ENCODE results near the gene TRPM3.
A peak's percentile ranks its signal among the peaks of the same experiment; 100 is the strongest.

TRPM3 gene

DNA sequence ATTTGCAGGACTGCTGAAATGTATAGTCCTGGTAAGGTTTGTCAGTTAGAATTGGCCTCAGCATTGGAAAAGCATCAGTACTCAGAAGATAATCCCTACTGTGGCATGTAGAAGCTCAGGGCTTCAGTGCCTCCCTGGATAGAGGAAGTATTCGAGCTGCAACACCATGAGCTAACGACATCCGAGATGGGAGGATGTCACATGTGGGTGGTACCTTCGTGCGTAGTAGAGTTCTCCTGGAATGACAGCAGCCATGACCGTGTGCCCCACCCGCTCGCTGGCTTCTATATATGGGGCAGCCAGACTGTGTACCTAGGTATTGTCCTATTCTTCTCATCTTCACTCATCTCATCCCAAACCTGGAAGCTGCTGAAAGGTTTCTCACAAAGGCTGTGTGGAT is 361.2 kb downstream of the TRPM3 start (continued):
- TF ChIP-seq TSHZ2 (CRISPR knock-in tag; IDR thresholded peaks at IDR 0.05) = no peak

DNA sequence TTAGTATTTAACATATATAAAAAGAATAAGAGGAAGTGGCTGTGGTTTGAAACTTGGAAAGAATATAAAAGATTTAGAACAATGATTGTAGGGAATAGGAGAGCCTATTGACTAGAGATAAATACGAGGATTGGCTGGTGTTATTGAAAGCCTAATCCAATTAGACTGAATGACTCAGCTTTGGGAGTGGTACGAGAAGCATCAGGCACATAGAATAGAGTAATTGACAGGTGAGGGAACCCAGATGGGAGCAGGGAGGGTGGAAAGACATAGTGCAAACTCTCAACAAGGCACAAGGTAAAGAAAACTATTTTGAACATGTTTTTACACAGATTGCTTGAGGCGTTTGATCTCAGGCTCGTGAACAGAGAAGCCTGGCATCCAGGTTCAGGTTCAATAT is 368.1 kb downstream of the TRPM3 start:
- TF ChIP-seq ZC3H10 (CRISPR knock-in tag; IDR thresholded peaks at IDR 0.05) (no peak), ISL1 (CRISPR knock-in tag; IDR thresholded peaks at IDR 0.05) (peak; percentile 28; the same call in 1 of the 2 replicates)
- ATAC-seq = no peak

- ATAC-seq = no peak
- TF ChIP-seq OSR1 (CRISPR knock-in tag; IDR thresholded peaks at IDR 0.05) (no peak), ESRRG (CRISPR knock-in tag; IDR thresholded peaks at IDR 0.05) (no peak), BACH2 (CRISPR knock-in tag; IDR thresholded peaks at IDR 0.05; ENCODE audit: borderline replicate concordance) (no peak), ZNF565 (CRISPR knock-in tag; conservative IDR thresholded peaks at IDR 0.05; ENCODE audit: low read depth) (no peak), GLIS3 (CRISPR knock-in tag; IDR thresholded peaks at IDR 0.05) (no peak)
- TF ChIP-seq, protein P1, sequence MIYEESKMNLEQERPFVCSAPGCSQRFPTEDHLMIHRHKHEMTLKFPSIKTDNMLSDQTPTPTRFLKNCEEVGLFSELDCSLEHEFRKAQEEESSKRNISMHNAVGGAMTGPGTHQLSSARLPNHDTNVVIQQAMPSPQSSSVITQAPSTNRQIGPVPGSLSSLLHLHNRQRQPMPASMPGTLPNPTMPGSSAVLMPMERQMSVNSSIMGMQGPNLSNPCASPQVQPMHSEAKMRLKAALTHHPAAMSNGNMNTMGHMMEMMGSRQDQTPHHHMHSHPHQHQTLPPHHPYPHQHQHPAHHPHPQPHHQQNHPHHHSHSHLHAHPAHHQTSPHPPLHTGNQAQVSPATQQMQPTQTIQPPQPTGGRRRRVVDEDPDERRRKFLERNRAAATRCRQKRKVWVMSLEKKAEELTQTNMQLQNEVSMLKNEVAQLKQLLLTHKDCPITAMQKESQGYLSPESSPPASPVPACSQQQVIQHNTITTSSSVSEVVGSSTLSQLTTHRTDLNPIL (CRISPR knock-in tag; IDR thresholded peaks at IDR 0.05; ENCODE audit: low read depth) = no peak
Measured at GRCh38 chr9:70749066-70749465, 372.4 kb downstream of the TRPM3 start.

DNA sequence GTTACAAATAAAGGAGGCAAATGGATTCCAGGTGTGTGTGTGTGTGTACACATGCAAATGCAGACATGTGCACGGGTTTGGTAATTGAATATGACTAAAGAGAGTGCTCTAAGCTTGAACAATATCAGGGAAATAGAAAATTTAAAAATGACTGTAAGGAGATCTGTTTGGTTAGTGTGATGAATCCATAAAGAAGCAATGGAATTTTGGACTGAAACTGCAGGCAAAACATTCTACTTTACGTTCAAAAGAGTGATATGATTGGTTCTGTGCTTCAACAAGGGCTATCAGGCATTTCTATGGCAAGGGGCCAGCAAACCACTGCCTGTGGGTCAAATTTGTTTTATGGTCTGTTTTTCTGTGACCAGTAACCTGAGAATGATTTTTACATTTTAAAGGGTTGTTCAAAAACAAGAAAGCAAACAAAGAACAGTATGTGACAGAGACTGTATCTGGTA is 374.1 kb downstream of the TRPM3 start:
- TF ChIP-seq SNAI2 (CRISPR knock-in tag; IDR thresholded peaks at IDR 0.05) (no peak), RARB (CRISPR knock-in tag; IDR thresholded peaks at IDR 0.05) (no peak), ZNF565 (CRISPR knock-in tag; conservative IDR thresholded peaks at IDR 0.05; ENCODE audit: low read depth) (no peak), ISL1 (CRISPR knock-in tag; IDR thresholded peaks at IDR 0.05) (no peak), TSHZ2 (CRISPR knock-in tag; IDR thresholded peaks at IDR 0.05) (no peak), BACH2 (CRISPR knock-in tag; IDR thresholded peaks at IDR 0.05; ENCODE audit: borderline replicate concordance) (no peak), TOX (CRISPR knock-in tag; IDR thresholded peaks at IDR 0.05; ENCODE audit: borderline replicate concordance) (no peak), CSDC2 (CRISPR knock-in tag; IDR thresholded peaks at IDR 0.05) (no peak)
- TF ChIP-seq, protein P2, sequence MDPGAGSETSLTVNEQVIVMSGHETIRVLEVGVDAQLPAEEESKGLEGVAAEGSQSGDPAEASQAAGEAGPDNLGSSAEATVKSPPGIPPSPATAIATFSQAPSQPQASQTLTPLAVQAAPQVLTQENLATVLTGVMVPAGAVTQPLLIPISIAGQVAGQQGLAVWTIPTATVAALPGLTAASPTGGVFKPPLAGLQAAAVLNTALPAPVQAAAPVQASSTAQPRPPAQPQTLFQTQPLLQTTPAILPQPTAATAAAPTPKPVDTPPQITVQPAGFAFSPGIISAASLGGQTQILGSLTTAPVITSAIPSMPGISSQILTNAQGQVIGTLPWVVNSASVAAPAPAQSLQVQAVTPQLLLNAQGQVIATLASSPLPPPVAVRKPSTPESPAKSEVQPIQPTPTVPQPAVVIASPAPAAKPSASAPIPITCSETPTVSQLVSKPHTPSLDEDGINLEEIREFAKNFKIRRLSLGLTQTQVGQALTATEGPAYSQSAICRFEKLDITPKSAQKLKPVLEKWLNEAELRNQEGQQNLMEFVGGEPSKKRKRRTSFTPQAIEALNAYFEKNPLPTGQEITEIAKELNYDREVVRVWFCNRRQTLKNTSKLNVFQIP (CRISPR knock-in tag; IDR thresholded peaks at IDR 0.05; ENCODE audit: borderline replicate concordance, low read depth) = no peak
- no peak for ATAC-seq

- ATAC-seq = no peak
- TF ChIP-seq ESRRG (CRISPR knock-in tag; IDR thresholded peaks at IDR 0.05) (no peak), ARNTL (CRISPR knock-in tag; IDR thresholded peaks at IDR 0.05; ENCODE audit: borderline replicate concordance, low read depth) (no peak), RARB (CRISPR knock-in tag; IDR thresholded peaks at IDR 0.05) (no peak), OSR1 (CRISPR knock-in tag; IDR thresholded peaks at IDR 0.05) (no peak)
- TF ChIP-seq, protein P2 (CRISPR knock-in tag; IDR thresholded peaks at IDR 0.05; ENCODE audit: borderline replicate concordance, low read depth) = no peak
- TF ChIP-seq, protein P3, sequence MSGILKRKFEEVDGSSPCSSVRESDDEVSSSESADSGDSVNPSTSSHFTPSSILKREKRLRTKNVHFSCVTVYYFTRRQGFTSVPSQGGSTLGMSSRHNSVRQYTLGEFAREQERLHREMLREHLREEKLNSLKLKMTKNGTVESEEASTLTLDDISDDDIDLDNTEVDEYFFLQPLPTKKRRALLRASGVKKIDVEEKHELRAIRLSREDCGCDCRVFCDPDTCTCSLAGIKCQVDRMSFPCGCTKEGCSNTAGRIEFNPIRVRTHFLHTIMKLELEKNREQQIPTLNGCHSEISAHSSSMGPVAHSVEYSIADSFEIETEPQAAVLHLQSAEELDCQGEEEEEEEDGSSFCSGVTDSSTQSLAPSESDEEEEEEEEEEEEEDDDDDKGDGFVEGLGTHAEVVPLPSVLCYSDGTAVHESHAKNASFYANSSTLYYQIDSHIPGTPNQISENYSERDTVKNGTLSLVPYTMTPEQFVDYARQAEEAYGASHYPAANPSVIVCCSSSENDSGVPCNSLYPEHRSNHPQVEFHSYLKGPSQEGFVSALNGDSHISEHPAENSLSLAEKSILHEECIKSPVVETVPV (CRISPR knock-in tag; IDR thresholded peaks at IDR 0.05) = no peak
Measured at GRCh38 chr9:70746760-70747159, 374.7 kb downstream of the TRPM3 start.

Measured in SK-N-SH treated with all-trans-retinoic acid at 6 μM for 48 hours (cell line).